Activated CD4-positive, CD25-positive, alpha-beta regulatory T cell treated with anti-CD3 and anti-CD28 coated beads, Interleukin-2, amount 50 U/mL, for 72 hours (primary cell): Measurements from ENCODE around the gene RAD1.
A peak's percentile ranks its signal among the peaks of the same experiment; 100 is the strongest.
"Not testable (repeated sequence)": the region's sequence is repeated elsewhere in the genome, so short reads cannot be mapped to it uniquely, and the experiment has no call there.

Source experiments
- DNase-seq: peaks from one replicate; pipeline ENCODE4 v3.0.0; 2021

RAD1 gene, protein sequence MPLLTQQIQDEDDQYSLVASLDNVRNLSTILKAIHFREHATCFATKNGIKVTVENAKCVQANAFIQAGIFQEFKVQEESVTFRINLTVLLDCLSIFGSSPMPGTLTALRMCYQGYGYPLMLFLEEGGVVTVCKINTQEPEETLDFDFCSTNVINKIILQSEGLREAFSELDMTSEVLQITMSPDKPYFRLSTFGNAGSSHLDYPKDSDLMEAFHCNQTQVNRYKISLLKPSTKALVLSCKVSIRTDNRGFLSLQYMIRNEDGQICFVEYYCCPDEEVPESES

GRCh38 chr5:34915139-34915855 lies at the start of gene RAD1, which contains the start of gene BRIX1:
TSS of gene RAD1 (minus strand) at chr5:34915504. CDS start at chr5:34914892, 612 bp downstream.
TSS of gene BRIX1 (plus strand) at chr5:34915711. CDS start at chr5:34915739, 28 bp downstream.
- peak; percentile 93 for DNase-seq

DNA sequence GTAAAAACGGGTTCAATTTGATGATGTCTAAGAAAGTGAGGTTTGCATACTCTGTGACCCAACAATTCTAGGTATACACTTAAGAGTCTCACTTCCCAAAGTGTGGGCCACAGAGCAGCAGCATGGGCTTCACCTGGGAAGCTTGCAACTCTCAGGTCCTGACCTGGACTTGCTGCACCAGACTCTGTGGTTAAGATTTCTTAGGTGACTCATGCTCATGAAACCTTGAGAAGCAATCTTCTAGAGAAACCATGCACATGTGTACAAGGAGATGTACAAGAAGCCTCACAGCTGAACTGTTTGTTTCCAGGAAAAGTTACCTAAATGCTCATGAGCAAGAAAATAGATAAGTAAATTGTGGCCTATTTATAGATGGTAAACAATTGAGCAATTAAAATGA lies 44.0 kb upstream of the RAD1 start:
- no peak for DNase-seq

DNA sequence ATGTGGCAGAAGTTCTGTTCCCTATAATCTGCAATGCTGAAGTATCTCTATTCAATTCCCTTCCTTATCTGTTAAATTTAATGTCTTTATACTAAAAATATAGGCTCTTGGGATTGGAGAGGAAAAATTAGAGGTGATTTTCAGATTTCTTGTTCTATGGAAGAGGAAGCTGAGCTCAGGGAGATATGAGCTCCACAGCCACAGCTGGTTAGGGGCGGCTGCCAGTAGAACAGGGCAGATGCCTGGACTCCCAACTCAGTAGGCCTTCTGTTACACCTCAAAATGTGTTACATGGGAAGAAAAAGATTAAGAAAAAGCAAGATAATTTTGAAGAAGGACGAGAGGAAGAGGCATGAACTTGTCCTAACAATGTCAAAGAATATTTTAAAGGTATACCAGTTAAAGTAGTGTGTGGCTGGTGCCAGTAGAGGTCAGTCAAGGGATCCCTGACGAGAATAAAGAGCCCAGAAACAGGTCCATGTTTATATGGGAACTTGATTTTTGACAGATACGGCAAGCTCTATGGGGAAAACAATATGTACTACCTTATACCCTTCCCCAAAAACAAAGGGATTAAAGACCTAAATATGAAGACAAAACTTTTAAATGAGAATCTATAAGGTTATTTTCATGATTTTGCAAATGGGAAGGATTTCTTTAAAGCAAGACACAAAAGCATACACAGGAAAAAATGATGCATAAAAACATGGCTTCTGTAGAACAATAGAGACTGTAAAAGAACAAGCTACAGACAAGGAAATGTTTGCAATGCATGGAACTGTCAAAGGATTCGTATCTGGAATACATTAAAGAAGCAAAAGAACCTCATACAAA lies 42.8 kb upstream of the RAD1 start:
- DNase-seq, result no peak

- DNase-seq, result no peak
Measured at GRCh38 chr5:34957321-34957720, 42.0 kb upstream of the RAD1 start.

DNA sequence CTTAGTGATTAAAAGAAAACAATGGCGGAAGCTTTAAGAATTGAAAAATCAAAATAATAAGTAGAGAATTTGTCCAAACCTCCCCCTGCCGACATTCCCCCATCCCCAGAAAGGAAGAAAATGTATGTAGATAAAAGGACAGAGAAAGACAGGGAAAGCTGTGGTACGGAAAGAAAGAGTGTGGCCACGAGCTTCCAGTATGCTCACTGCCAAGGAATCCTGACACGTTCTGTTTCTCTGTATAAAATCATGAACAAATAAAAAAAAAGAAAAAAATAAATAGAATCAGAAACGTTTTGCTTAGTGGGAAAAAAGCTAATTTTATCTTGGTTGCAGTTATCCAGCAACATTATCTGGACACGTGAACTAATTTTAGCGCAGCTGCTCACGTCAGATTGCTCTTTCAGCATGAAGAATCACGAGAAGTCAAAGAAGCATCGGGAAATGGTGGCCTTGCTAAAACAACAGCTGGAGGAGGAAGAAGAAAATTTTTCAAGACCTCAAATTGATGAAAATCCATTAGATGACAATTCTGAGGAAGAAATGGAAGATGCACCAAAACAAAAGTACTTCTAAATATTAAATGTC lies 29.2 kb upstream of the RAD1 start:
- DNase-seq, result no peak

DNA sequence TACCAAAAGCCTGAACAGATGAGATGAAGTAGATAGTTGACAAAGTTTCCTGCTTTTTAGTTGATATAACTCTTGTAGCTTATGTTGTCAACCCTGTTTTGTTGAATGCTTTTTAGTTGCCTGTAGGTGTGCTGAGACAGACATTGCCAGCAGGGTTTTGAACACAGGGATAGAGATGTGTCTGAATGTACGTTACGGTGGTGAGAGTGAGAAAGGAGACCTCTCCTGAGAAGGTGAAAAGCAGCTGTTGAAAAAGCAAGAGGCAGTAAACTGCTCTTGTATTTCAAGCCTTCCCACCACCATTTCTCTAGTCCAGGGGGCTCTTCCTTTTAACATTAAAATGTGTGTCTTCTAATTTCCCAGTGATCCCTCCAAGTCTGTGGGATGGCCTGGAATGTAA lies 28.7 kb upstream of the RAD1 start:
- no peak for DNase-seq

GRCh38 chr5:34941936-34942335 lies 26.6 kb upstream of the RAD1 start:
- no peak for DNase-seq

GRCh38 chr5:34932947-34933346 lies 17.6 kb upstream of the RAD1 start:
- no peak for DNase-seq

- no peak for DNase-seq
Measured at GRCh38 chr5:34930870-34931269, 15.6 kb upstream of the RAD1 start.

DNA sequence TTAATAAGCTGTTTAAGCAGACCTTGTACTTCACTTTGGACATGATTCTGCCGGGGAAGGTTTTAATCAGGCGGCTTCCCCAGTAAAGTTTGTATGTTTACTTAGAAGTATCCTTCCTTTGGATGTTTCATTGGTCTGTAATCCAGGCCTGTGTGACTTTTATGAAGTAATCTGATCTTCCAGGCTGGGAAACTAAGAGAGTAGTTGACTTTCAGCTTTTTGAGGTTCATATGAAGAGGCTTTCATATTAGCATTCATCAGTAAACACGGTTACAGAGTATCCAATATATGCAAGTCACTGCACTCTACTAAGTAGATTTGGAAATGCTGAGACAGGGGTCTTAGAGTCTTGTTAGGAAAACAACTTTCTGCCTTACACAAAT lies 15.1 kb upstream of the RAD1 start:
- no peak for DNase-seq

GRCh38 chr5:34929720-34930461 lies 14.6 kb upstream of the RAD1 start:
- peak; percentile 78 for DNase-seq

DNA sequence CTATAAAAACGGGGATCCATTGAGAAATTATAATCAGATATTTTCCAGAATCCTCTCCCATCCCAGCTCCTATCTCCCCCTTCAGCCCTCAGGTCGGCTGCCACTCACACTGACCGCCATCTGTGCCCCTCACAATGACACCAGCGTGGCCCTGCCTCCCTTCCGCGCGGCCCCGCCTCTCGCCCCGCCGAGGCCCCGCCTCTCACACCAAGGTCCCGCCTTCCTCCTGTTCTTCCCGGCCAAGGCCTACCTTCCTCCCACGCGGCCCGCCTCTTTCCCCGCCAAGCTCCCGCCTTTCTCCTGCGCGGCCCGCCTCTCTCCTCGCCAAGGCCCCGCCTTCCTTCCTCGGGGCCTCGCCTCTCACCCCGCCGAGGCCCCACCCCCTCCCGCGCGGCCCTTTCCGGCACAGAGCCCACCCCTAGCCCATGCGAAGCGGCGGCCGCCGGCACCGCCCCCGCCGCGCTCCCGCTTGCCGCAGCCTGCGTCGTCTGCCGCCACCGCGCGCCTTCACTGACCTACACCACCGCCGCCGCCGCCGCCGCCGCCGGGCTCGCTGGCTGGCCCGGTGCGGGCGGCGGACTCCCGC lies 13.9 kb upstream of the RAD1 start, which contains the start of gene DNAJC21:
Gene DNAJC21 (plus strand): TSS at position 426 of the 586 bp plus-strand sequence. CDS start 261 bp downstream, outside the sequence.
- peak; percentile 98 for DNase-seq

- no peak for DNase-seq
Measured at GRCh38 chr5:34928267-34928666, 13.0 kb upstream of the RAD1 start.

DNA sequence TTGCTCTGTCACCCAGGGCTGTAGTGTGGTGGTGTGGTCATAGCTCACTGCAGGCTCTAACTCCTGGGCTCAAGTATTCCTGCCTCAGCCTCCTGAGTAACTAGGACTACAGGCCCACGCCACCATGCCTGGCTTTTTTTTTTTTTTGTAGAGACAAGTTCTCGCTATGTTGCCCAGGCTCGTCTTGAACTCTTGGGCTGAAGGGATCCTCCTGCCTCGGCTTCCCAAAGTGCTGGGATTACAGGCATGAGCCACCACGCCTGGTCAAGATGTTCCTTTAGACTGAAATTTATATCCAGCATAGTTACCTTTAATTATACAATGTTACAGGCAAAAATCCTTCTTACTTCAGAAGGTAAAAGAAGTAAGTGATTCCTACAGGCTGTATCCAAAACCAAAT lies 12.5 kb upstream of the RAD1 start:
- no peak for DNase-seq

GRCh38 chr5:34926318-34926888 lies 11.1 kb upstream of the RAD1 start:
- DNase-seq, result no peak

GRCh38 chr5:34924462-34924765 lies 9.1 kb upstream of the RAD1 start:
- DNase-seq, result no peak

GRCh38 chr5:34923694-34924461 lies 8.6 kb upstream of the RAD1 start:
- DNase-seq, result no peak

DNA sequence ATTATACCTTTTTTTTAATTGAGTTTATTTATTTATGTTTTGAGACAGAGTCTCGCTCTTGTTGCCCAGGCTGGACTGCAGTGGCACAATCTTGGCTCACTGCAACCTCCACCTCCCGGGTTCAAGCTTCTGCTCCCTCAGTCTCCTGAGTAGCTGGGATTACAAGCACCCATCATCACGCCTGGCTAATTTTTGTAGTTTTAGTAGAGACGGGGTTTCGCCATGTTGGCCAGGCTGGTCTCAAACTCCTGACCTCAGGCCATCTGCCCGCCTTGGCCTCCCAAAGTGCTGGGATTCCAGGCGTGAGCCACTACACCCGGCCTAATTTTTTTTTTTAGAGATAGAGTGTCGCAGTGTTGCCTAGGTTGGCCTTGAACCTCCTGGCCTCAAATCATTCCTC lies 8.0 kb upstream of the RAD1 start:
- DNase-seq, result not testable (repeated sequence)

GRCh38 chr5:34919077-34919476 lies 3.8 kb upstream of the RAD1 start:
- DNase-seq, result no peak

- no peak for DNase-seq
Measured at GRCh38 chr5:34918025-34918424, 2.7 kb upstream of the RAD1 start.

DNA sequence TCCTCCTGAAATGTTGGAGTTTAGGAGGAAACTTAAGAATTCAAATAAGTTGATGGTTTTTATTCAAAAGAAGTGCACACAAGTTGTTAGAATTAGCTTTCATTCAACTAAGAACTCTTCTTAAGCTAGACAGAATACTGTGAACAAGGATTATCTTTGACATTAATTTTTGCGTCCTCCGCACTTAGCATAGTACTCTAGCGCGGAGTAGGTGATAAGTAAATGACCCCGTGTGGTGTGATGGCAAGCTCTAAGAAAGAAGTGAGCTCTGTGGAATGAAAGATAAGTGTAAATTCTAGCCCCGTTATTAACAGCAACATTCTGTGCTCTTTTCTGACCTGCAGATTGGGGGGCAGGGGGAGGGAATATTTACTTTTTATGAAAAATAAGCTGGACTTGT lies 1.2 kb upstream of the RAD1 start:
- no peak for DNase-seq
